ENCODE results near the gene SLC24A4. TPM values are rescaled to one million over a fixed set of nuclear protein-coding genes. Genes with fewer than 3 reads are reported as not detected.

SLC24A4 gene
- polyA plus RNA-seq, 1 donor from 2014 or later = 0.17 TPM

DNA sequence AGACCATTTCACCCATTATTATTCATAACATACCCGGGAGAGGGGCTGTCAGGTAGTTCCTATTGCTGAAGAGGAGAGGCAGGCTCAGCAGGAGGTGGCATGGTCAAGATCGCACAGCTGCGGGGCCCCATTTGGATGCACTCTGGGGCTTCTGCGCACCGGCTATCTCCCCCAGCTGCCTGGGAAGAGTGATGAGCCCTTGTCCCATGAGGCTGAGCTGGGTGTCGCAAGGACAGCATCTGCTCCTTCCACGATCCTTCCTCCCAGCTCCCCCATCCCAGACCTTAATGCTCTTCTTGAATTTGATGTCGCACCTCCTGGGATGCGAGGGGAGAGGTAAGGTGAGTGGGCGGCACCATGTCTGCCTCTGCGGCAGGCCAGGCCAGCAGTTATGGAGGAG is 62.6 kb downstream of the SLC24A4 start:
- Histone ChIP-seq H3K9me3 (ENCODE audit: low read length) (peaks cover under 1% of the 10 kb centered on the region), H3K36me3 (ENCODE audit: insufficient read depth, low read length) (no peaks in the 10 kb centered on the region), H3F3A (ENCODE audit: insufficient read depth, low read length, poor library complexity, severe bottlenecking) (no peaks in the 10 kb centered on the region), H3K27me3 (ENCODE audit: insufficient read depth, low read depth, low read length) (no peaks in the 10 kb centered on the region), H3K4me3 (ENCODE audit: low read length) (no peak overlapping the region), H3K9ac (ENCODE audit: low read length) (no peak overlapping the region), H2AFZ (ENCODE audit: low read depth, low read length) (no peak overlapping the region), H3K79me2 (replicated peaks; ENCODE audit: insufficient read depth, low read length) (no peaks in the 10 kb centered on the region), H4K20me1 (ENCODE audit: insufficient read depth) (no peaks in the 10 kb centered on the region), H3K27ac (ENCODE audit: low read length) (no peak overlapping the region), H3K9me2 (ENCODE audit: insufficient read depth, low read length) (no peaks in the 10 kb centered on the region), H3K4me2 (ENCODE audit: low read length) (no peak overlapping the region)
- TF ChIP-seq EZH2 (IDR thresholded peaks at IDR 0.05; ENCODE audit: borderline replicate concordance, insufficient read depth, low read length, poor library complexity, severe bottlenecking) (no peak), SMC3 (conservative IDR thresholded peaks at IDR 0.05; ENCODE audit: poor library complexity) (no peak), RAD21 (conservative IDR thresholded peaks at IDR 0.05) (no peak), TAF1 (IDR thresholded peaks at IDR 0.05; ENCODE audit: low read depth) (no peak), EP300 (conservative IDR thresholded peaks at IDR 0.05; ENCODE audit: poor library complexity, severe bottlenecking) (no peak), POLR2AphosphoS5 (IDR thresholded peaks at IDR 0.05) (no peak), MXI1 (conservative IDR thresholded peaks at IDR 0.05; ENCODE audit: poor library complexity, severe bottlenecking) (no peak)
- TF ChIP-seq, protein P1, sequence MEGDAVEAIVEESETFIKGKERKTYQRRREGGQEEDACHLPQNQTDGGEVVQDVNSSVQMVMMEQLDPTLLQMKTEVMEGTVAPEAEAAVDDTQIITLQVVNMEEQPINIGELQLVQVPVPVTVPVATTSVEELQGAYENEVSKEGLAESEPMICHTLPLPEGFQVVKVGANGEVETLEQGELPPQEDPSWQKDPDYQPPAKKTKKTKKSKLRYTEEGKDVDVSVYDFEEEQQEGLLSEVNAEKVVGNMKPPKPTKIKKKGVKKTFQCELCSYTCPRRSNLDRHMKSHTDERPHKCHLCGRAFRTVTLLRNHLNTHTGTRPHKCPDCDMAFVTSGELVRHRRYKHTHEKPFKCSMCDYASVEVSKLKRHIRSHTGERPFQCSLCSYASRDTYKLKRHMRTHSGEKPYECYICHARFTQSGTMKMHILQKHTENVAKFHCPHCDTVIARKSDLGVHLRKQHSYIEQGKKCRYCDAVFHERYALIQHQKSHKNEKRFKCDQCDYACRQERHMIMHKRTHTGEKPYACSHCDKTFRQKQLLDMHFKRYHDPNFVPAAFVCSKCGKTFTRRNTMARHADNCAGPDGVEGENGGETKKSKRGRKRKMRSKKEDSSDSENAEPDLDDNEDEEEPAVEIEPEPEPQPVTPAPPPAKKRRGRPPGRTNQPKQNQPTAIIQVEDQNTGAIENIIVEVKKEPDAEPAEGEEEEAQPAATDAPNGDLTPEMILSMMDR (IDR thresholded peaks at IDR 0.05; ENCODE audit: poor library complexity, severe bottlenecking) = no peak
- TF ChIP-seq, protein P2, sequence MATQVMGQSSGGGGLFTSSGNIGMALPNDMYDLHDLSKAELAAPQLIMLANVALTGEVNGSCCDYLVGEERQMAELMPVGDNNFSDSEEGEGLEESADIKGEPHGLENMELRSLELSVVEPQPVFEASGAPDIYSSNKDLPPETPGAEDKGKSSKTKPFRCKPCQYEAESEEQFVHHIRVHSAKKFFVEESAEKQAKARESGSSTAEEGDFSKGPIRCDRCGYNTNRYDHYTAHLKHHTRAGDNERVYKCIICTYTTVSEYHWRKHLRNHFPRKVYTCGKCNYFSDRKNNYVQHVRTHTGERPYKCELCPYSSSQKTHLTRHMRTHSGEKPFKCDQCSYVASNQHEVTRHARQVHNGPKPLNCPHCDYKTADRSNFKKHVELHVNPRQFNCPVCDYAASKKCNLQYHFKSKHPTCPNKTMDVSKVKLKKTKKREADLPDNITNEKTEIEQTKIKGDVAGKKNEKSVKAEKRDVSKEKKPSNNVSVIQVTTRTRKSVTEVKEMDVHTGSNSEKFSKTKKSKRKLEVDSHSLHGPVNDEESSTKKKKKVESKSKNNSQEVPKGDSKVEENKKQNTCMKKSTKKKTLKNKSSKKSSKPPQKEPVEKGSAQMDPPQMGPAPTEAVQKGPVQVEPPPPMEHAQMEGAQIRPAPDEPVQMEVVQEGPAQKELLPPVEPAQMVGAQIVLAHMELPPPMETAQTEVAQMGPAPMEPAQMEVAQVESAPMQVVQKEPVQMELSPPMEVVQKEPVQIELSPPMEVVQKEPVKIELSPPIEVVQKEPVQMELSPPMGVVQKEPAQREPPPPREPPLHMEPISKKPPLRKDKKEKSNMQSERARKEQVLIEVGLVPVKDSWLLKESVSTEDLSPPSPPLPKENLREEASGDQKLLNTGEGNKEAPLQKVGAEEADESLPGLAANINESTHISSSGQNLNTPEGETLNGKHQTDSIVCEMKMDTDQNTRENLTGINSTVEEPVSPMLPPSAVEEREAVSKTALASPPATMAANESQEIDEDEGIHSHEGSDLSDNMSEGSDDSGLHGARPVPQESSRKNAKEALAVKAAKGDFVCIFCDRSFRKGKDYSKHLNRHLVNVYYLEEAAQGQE (IDR thresholded peaks at IDR 0.05; ENCODE audit: borderline replicate concordance) = no peak

DNA sequence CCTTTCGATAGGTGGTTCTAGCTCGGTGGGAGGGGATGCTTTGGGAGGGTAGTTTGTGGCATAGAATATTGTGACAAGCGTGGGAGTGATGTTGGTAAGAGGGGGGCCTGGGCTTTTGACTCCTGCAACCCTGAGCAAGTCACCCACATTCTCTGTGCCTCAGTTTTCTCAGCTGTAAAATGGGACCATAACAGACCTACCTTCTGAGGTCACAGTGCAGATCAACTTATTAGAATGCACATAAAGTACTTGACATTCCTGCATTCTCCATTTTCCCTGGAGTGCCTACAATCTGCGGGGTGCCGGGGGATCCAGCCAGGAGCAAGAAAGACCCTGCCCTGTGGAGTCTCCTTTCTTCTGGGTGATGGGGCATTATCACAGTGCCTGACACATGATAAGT is 63.2 kb downstream of the SLC24A4 start:
- peaks cover 3% of the 10 kb centered on the region for H3K9me3 ChIP-seq (ENCODE audit: low read length)
- TF ChIP-seq EP300 (conservative IDR thresholded peaks at IDR 0.05; ENCODE audit: poor library complexity, severe bottlenecking) = no peak
- TF ChIP-seq MXI1 (conservative IDR thresholded peaks at IDR 0.05; ENCODE audit: poor library complexity, severe bottlenecking) = no peak
- no peak for TF ChIP-seq RAD21 (conservative IDR thresholded peaks at IDR 0.05)
- TF ChIP-seq, protein P1 (IDR thresholded peaks at IDR 0.05; ENCODE audit: poor library complexity, severe bottlenecking) = no peak
- no peak for TF ChIP-seq SMC3 (conservative IDR thresholded peaks at IDR 0.05; ENCODE audit: poor library complexity)
- TF ChIP-seq, protein P2 (IDR thresholded peaks at IDR 0.05; ENCODE audit: borderline replicate concordance) = no peak
- TF ChIP-seq TAF1 (IDR thresholded peaks at IDR 0.05; ENCODE audit: low read depth) = no peak
- TF ChIP-seq POLR2AphosphoS5 (IDR thresholded peaks at IDR 0.05) = no peak
- TF ChIP-seq EZH2 (IDR thresholded peaks at IDR 0.05; ENCODE audit: borderline replicate concordance, insufficient read depth, low read length, poor library complexity, severe bottlenecking) = no peak
- no peaks in the 10 kb centered on the region for H3K79me2 ChIP-seq (replicated peaks; ENCODE audit: insufficient read depth, low read length)
- no peak overlapping the region for H2AFZ ChIP-seq (ENCODE audit: low read depth, low read length)
- H3K4me3 ChIP-seq (ENCODE audit: low read length) = no peak overlapping the region
- no peaks in the 10 kb centered on the region for H4K20me1 ChIP-seq (ENCODE audit: insufficient read depth)
- no peak overlapping the region for H3K4me2 ChIP-seq (ENCODE audit: low read length)
- no peaks in the 10 kb centered on the region for H3F3A ChIP-seq (ENCODE audit: insufficient read depth, low read length, poor library complexity, severe bottlenecking)
- H3K36me3 ChIP-seq (ENCODE audit: insufficient read depth, low read length) = no peaks in the 10 kb centered on the region
- no peak overlapping the region for H3K9ac ChIP-seq (ENCODE audit: low read length)
- H3K9me2 ChIP-seq (ENCODE audit: insufficient read depth, low read length) = no peaks in the 10 kb centered on the region
- no peaks in the 10 kb centered on the region for H3K27me3 ChIP-seq (ENCODE audit: insufficient read depth, low read depth, low read length)
- H3K27ac ChIP-seq (ENCODE audit: low read length) = no peak overlapping the region

Data from neural cell (in vitro differentiated cells).